ENCODE data around the gene FUS. TPM values are rescaled to one million over a fixed set of nuclear protein-coding genes. Genes with fewer than 3 reads are reported as not detected.

FUS gene
- total RNA-seq, 4 donors from 2014 or later = 52.5 to 121 (median 58.9) TPM

DNA sequence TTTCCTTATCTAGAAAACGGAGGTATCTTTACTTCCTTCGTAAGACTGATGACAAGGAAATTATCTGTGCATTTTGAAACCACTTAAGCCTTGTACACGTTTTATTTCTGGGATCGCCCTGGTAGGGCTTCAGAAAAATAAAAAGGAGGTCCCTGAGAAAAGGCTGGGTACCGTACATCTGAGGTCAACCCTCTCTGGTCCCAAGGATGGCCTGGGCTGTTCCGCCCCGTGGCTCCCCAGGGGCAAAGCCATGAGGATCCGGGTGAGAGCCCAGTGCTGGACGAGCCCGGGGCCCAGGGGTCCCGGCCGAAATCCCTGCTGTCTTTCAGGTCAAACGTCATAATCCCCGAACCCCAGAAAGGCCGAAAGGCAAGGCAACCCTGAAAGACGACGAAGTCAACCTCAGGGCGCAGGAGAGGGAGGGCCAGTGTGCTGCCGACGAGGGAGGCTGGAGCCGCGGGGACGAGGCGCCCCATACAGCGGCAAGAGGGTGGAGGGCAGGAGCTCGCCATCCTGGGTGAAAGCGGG lies 656 bp upstream of the FUS start:
- Histone ChIP-seq H3K27ac (peak overlapping the region; percentile 99), H3K36me3 (peaks cover 20% of the 10 kb centered on the region), H3K9me3 (no peaks in the 10 kb centered on the region), H3K4me1 (peaks cover 42% of the 10 kb centered on the region), H3K4me3 (peak overlapping the region; percentile 96), H3K27me3 (no peaks in the 10 kb centered on the region)
- WGBS = 5% methylated on average over 25 of the region's 27 CpGs
- TF ChIP-seq POLR2A (IDR thresholded peaks at IDR 0.05) (no peak), EP300 (IDR thresholded peaks at IDR 0.05) (no peak), POLR2AphosphoS5 (IDR thresholded peaks at IDR 0.05) (no peak)
- TF ChIP-seq, protein P1, sequence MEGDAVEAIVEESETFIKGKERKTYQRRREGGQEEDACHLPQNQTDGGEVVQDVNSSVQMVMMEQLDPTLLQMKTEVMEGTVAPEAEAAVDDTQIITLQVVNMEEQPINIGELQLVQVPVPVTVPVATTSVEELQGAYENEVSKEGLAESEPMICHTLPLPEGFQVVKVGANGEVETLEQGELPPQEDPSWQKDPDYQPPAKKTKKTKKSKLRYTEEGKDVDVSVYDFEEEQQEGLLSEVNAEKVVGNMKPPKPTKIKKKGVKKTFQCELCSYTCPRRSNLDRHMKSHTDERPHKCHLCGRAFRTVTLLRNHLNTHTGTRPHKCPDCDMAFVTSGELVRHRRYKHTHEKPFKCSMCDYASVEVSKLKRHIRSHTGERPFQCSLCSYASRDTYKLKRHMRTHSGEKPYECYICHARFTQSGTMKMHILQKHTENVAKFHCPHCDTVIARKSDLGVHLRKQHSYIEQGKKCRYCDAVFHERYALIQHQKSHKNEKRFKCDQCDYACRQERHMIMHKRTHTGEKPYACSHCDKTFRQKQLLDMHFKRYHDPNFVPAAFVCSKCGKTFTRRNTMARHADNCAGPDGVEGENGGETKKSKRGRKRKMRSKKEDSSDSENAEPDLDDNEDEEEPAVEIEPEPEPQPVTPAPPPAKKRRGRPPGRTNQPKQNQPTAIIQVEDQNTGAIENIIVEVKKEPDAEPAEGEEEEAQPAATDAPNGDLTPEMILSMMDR (IDR thresholded peaks at IDR 0.05) = no peak
- DNase-seq (ENCODE audit: low spot score in 2 of 2) = no peak

DNA sequence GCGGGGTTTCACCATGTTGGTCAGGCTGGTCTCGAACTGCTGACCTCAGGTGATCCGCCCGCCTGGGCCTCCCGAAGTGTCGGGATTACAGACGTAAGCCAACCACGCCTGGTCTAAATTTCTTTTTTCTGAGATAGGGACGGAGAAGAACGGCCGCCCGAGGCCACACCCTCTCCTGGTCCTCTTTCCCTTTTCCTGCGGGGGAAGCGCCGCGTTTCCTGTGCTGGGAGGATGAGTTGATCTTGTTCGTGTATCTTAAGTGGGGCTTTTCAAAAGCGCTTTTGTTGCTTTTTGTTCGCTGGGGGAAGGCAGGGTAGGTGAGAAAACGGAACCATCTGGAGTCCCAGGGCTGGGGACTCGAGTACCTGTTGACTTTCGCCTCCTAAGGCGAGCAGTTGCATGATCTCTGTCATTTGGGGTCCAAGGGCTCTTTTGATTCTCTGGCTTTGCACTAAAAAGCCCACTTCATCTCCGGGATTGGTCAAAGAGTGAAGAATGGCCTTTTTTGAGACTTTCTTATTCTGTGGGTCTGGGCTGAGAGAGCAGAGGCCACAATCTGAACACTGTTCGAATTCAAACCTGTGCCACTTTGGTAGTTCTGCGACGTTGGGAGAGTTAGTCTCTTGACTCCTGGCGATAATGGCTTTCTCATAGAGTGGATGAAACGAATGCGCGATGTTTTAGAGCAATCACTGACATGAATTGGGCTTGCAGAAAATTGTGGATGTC lies 1.3 kb downstream of the FUS start:
- H3K4me1 ChIP-seq = peaks cover 49% of the 10 kb centered on the region
- 4% methylated on average over 28 of the region's 31 CpGs for WGBS
- TF ChIP-seq POLR2A (IDR thresholded peaks at IDR 0.05) (no peak), POLR2AphosphoS5 (IDR thresholded peaks at IDR 0.05) (no peak), EP300 (IDR thresholded peaks at IDR 0.05) (no peak)
- TF ChIP-seq, protein P1 (IDR thresholded peaks at IDR 0.05) = no peak
- H3K27me3 ChIP-seq = no peaks in the 10 kb centered on the region
- peak in 1 of 2 donors; percentile 79 for DNase-seq (ENCODE audit: low spot score in 2 of 2)
- H3K27ac ChIP-seq = peak overlapping the region; percentile 99
- peak overlapping the region; percentile 96 for H3K4me3 ChIP-seq
- peaks cover 40% of the 10 kb centered on the region for H3K36me3 ChIP-seq
- no peaks in the 10 kb centered on the region for H3K9me3 ChIP-seq

DNA sequence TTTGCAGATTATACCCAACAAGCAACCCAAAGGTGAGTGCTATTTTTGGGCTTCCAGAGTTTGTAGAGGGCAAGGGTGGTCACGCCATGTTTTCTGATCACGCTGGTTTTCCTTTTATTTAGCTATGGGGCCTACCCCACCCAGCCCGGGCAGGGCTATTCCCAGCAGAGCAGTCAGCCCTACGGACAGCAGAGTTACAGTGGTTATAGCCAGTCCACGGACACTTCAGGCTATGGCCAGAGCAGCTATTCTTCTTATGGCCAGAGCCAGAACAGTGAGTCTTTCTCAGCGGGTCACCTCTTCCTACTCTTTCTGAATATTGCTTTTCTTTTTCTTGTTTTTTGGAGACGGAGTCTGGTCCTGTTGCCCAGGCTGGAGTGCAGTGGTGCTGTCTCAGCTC lies 2.5 kb downstream of the FUS start:
- TF ChIP-seq POLR2AphosphoS5 (IDR thresholded peaks at IDR 0.05) = no peak
- TF ChIP-seq POLR2A (IDR thresholded peaks at IDR 0.05) = no peak
- no peak for TF ChIP-seq EP300 (IDR thresholded peaks at IDR 0.05)
- TF ChIP-seq, protein P1 (IDR thresholded peaks at IDR 0.05) = no peak
- 18% methylated on average over 7 of the region's 7 CpGs for WGBS
- DNase-seq (ENCODE audit: low spot score in 2 of 2) = no peak
- peak overlapping the region; percentile 96 for H3K4me3 ChIP-seq
- peaks cover 49% of the 10 kb centered on the region for H3K4me1 ChIP-seq
- H3K27me3 ChIP-seq = no peaks in the 10 kb centered on the region
- H3K27ac ChIP-seq = no peak overlapping the region
- no peaks in the 10 kb centered on the region for H3K9me3 ChIP-seq
- peaks cover 51% of the 10 kb centered on the region for H3K36me3 ChIP-seq

DNA sequence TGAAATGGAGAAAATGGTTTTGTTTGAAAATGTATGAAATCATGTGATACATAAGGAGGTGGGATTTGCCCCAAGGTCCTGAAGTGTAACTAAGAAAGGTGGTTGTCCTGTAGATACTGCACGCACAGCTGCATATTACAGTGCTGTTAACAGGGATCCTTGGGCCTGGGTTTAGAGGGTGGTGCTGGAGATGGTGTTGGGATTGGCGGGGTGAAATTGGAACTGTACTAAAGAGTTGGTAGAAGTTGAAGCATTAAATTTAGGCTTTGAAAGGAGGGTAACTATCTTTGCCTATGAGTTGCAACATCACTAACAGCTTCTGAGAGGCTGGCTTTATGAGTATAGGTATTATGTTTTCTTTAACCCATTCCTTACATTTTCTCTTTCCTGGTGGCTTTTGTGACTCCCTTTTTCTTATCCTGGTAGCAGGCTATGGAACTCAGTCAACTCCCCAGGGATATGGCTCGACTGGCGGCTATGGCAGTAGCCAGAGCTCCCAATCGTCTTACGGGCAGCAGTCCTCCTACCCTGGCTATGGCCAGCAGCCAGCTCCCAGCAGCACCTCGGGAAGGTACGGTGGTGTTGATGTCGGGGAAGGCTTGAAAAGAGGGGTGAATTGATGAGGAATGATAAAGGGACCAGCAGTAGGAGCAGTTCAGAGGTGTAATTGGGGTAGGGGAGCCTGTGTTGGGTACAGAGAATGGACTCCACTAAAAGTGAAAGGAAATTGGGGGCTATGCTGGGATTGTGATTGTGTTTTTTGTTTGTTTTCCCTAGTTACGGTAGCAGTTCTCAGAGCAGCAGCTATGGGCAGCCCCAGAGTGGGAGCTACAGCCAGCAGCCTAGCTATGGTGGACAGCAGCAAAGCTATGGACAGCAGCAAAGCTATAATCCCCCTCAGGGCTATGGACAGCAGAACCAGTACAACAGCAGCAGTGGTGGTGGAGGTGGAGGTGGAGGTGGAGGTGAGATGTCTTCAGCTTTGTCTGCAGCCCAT lies 3.8 kb downstream of the FUS start:
- Histone ChIP-seq H3K4me3 (no peak overlapping the region), H3K27ac (no peak overlapping the region), H3K4me1 (peaks cover 47% of the 10 kb centered on the region), H3K9me3 (no peaks in the 10 kb centered on the region), H3K36me3 (peaks cover 64% of the 10 kb centered on the region), H3K27me3 (no peaks in the 10 kb centered on the region)
- DNase-seq (ENCODE audit: low spot score in 2 of 2) = no peak
- TF ChIP-seq EP300 (IDR thresholded peaks at IDR 0.05) (no peak), POLR2AphosphoS5 (IDR thresholded peaks at IDR 0.05) (no peak), POLR2A (IDR thresholded peaks at IDR 0.05) (no peak)
- TF ChIP-seq, protein P1 (IDR thresholded peaks at IDR 0.05) = no peak
- 80% methylated on average over 10 of the region's 10 CpGs for WGBS

Data from suprapubic skin (tissue), 4 donors.